Nephron progenitor cell (in vitro differentiated cells): ENCODE measurements around the gene INMT.

ENCODE experiments used
- DNase-seq: peaks from one replicate; pipeline ENCODE4 v3.0.0; 2021
- H3K27ac Mint-ChIP-seq: 2 replicates; pipeline ENCODE4 v1.8.0; 2021; ENCODE audit warnings: mild to moderate bottlenecking, moderate library complexity, mixed read lengths
- H3K27me3 Mint-ChIP-seq: 2 replicates; pipeline ENCODE4 v1.8.0; 2021; ENCODE audit warnings: mild to moderate bottlenecking, low read depth, mixed read lengths; ENCODE audit not compliant: poor library complexity
- H3K36me3 Mint-ChIP-seq: 2 replicates; pipeline ENCODE4 v1.8.0; 2021; ENCODE audit warnings: low read depth, mixed read lengths
- H3K4me1 Mint-ChIP-seq: 2 replicates; pipeline ENCODE4 v1.8.0; 2021; ENCODE audit warnings: mixed read lengths
- H3K4me3 Mint-ChIP-seq: 2 replicates; pipeline ENCODE4 v1.8.0; 2021; ENCODE audit warnings: mild to moderate bottlenecking, moderate library complexity, mixed read lengths
- H3K9me3 Mint-ChIP-seq: 2 replicates; pipeline ENCODE4 v1.8.0; 2021; ENCODE audit warnings: mild to moderate bottlenecking, moderate library complexity, mixed read lengths
- TF ChIP-seq, protein P1 (sequence below): fragments of 200-600 bp; sonication (generic); IDR thresholded peaks from 2 replicates; pipeline ENCODE4 v1.5.0; 2021; ENCODE audit warnings: antibody characterized with exemption

The INMT gene

DNA sequence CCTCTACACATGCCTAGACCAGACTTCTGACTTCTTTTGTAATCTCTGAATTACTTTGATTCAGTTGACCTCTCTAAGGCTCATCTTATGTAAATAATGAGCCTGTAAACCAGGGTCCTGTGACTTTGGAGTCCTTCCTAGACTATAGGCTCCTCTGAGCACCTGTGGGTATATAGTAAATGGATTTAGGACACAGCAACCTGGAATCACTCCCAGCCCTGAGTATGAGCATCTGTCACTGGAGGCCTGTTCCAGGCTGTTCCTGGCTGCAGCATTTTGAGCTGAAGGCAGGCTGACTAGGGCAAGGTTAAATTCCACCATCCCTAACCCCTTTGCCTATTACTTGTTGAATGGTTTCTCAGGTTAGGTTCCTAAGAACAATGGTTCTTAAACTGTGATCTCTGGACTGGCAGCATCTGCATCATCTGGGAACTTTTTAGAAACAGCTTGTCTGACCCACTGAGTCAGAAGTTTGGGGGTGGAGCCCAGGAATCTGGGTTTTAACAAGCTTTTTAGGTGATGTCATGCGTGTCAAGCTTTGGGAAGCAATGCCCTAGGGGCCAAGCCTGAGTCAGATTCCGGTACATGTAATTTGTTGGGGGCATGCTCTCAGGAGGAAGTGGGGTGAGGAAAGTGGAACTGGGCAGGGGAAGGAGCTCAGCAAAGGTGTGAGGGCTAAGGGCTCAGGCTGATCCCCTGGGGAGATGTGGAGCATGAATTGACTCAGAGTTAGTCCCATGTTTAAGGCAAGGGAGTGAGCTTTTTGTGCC lies 47.5 kb downstream of the INMT start:
- Mint-ChIP-seq H3K9me3 (no peaks in the 10 kb centered on the region), H3K4me3 (no peak overlapping the region), H3K27me3 (no peaks in the 10 kb centered on the region), H3K36me3 (peaks cover 13% of the 10 kb centered on the region), H3K4me1 (peaks cover 60% of the 10 kb centered on the region), H3K27ac (peak overlapping the region; percentile 29)
- TF ChIP-seq, protein P1, sequence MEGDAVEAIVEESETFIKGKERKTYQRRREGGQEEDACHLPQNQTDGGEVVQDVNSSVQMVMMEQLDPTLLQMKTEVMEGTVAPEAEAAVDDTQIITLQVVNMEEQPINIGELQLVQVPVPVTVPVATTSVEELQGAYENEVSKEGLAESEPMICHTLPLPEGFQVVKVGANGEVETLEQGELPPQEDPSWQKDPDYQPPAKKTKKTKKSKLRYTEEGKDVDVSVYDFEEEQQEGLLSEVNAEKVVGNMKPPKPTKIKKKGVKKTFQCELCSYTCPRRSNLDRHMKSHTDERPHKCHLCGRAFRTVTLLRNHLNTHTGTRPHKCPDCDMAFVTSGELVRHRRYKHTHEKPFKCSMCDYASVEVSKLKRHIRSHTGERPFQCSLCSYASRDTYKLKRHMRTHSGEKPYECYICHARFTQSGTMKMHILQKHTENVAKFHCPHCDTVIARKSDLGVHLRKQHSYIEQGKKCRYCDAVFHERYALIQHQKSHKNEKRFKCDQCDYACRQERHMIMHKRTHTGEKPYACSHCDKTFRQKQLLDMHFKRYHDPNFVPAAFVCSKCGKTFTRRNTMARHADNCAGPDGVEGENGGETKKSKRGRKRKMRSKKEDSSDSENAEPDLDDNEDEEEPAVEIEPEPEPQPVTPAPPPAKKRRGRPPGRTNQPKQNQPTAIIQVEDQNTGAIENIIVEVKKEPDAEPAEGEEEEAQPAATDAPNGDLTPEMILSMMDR = no peak
- no peak for DNase-seq

DNA sequence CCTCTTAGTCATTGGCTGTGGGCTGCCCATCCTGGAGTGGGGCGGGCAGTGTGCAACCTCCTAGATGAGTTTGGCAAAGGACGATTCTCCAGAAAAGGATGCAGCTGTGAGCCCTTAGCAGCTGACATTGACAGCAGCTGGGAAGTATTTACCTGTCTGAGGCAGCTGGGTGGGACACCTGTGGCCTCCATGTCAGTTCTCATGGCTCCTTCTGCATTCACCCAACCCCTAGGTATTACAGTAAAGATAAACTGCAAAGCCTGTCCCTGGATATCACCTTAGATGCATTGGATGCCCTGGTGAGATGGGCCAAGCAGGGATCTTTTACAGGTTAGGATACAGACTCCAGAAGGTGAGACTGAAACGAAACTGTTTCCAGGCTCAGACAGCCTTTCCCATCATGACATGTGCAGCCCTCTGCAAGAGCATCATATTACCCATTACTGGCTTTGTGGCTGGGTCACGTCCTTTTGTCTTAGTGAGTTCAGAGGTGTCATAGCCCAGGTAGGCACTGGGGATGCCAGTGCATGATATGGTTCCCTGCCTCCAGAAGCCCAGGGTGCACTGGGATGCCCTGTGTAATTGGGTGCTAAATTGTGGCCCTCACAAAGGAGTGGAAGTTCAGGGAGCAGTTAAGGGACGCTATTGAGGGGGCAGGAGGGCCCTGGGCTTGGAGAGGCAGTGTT lies 48.2 kb downstream of the INMT start:
- H3K27ac Mint-ChIP-seq = no peak overlapping the region

GRCh38 chr7:30800785-30801252 lies 48.9 kb downstream of the INMT start:
- H3K4me1 Mint-ChIP-seq = peaks cover 46% of the 10 kb centered on the region
- H3K36me3 Mint-ChIP-seq = peaks cover 26% of the 10 kb centered on the region
- H3K9me3 Mint-ChIP-seq = no peaks in the 10 kb centered on the region
- peak; percentile 49 for DNase-seq
- H3K4me3 Mint-ChIP-seq = no peak overlapping the region
- H3K27ac Mint-ChIP-seq = no peak overlapping the region
- TF ChIP-seq, protein P1 = peak; percentile 59
- no peaks in the 10 kb centered on the region for H3K27me3 Mint-ChIP-seq

More for the DNA sequence above, 48.2 kb downstream of the INMT start:
- DNase-seq = no peak
- Mint-ChIP-seq H3K36me3 (peaks cover 21% of the 10 kb centered on the region), H3K27me3 (no peaks in the 10 kb centered on the region), H3K4me1 (peaks cover 52% of the 10 kb centered on the region), H3K9me3 (no peaks in the 10 kb centered on the region), H3K4me3 (no peak overlapping the region)
- TF ChIP-seq, protein P1 = no peak

GRCh38 chr7:30802812-30803211 lies 50.9 kb downstream of the INMT start:
- Mint-ChIP-seq H3K27me3 (no peaks in the 10 kb centered on the region), H3K4me3 (no peak overlapping the region), H3K36me3 (peaks cover 45% of the 10 kb centered on the region), H3K9me3 (peaks cover 8% of the 10 kb centered on the region), H3K27ac (no peak overlapping the region), H3K4me1 (peaks cover 28% of the 10 kb centered on the region)
- TF ChIP-seq, protein P1 = no peak
- DNase-seq = no peak

DNA sequence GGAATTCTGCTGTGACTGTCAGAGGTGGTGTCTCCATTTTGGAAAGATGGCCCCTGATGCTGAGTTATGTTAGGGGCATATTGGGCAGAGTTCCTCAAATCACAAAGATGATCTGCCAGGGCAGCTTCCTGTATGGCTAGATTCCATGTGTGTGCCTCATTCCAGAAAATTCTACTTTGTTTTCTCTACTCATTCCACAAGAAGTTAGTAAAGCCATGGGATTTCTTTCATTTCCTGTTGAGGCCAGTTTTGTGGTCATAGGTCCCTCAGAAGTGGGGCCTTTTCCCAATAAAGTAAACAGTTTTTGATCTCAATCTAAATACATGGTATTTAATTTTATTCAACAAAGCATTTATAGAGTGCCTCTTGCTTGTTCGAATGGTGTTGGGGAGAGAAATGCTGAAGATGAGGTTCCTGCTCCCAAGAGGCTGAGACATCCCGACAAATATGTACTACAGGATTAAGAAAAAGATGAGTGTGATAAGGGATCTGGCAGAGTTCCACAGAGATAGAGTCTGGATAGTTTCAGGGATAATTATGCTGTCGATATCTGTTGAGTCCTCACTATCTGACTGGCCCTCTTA lies 52.2 kb downstream of the INMT start:
- Mint-ChIP-seq H3K4me1 (peaks cover 16% of the 10 kb centered on the region), H3K4me3 (no peak overlapping the region), H3K27me3 (no peaks in the 10 kb centered on the region), H3K9me3 (peaks cover 19% of the 10 kb centered on the region), H3K27ac (no peak overlapping the region), H3K36me3 (peaks cover 57% of the 10 kb centered on the region)
- no peak for DNase-seq
- TF ChIP-seq, protein P1 = no peak
